Ascending aorta (tissue), 2 donors: ENCODE results near the gene FAM168A. TPM values are rescaled to one million over a fixed set of nuclear protein-coding genes. Genes with fewer than 3 reads are reported as not detected.

Experiments
- DNase-seq, 2 donors: peaks; one replicate each; pipeline ENCODE4 v3.0.0-alpha.2; 2019; ENCODE audit warnings: low spot score in 2 of 2
- H3K27ac ChIP-seq, 2 donors: fragments of 200-600 bp; sonication (generic); one replicate each; pipeline ENCODE4 v1.5.1; 2016 to 2017; ENCODE audit warnings: mild to moderate bottlenecking in 1 of 2
- H3K27me3 ChIP-seq: fragments of 200-600 bp; sonication (generic); one replicate; pipeline ENCODE4 v1.5.1; 2017
- H3K36me3 ChIP-seq, 2 donors: fragments of 200-600 bp; sonication (generic); one replicate each; pipeline ENCODE4 v1.5.1; 2016
- H3K4me1 ChIP-seq, 2 donors: fragments of 200-600 bp; sonication (generic); one replicate each; pipeline ENCODE4 v1.5.1; 2016 to 2017; ENCODE audit warnings: mild to moderate bottlenecking in 1 of 2
- H3K4me3 ChIP-seq, 2 donors: fragments of 200-600 bp; sonication (generic); one replicate each; pipeline ENCODE4 v1.5.1; 2016 to 2017; ENCODE audit warnings: mild to moderate bottlenecking in 1 of 2
- H3K9me3 ChIP-seq, 2 donors: fragments of 200-600 bp; sonication (generic); one replicate each; pipeline ENCODE4 v1.5.1; 2016
- CTCF ChIP-seq, 3 experiments: fragments of 200-600 bp in 2 of 3; fragments of 450-650 bp in 1 of 3; sonication (generic) in 2 of 3; IDR thresholded peaks; one replicate each; pipeline ENCODE4 v1.5.1; 2016 to 2019; ENCODE audit warnings: antibody characterized with exemption in 3 of 3, mild to moderate bottlenecking in 1 of 3, moderate library complexity in 1 of 3
- intact Hi-C: fragments of 100-400 bp; cut with DNase I; formaldehyde crosslinking; loops from one replicate; pipeline ENCODE4 v1.15.1; 2023
- total RNA-seq: library from RNA; depleted of rRNA; stranded (reverse); fragments of >200 nt; gene quantifications from one replicate; pipeline ENCODE4 v1.1.0, GENCODE V29; 2016

Gene FAM168A
- total RNA-seq, 1 donor from 2014 or later: 44.1 TPM

- no peaks in the 10 kb centered on the region for H3K27me3 ChIP-seq
- no peak overlapping the region for H3K4me3 ChIP-seq
- TF ChIP-seq CTCF (IDR thresholded peaks at IDR 0.05): no peak
- intact Hi-C loops: no loop called here
- no peaks in the 10 kb centered on the region for H3K9me3 ChIP-seq
- no peak overlapping the region for H3K27ac ChIP-seq
- DNase-seq: no peak
- peaks cover 0 to 7% of the 10 kb centered on the region in 2 donors for H3K4me1 ChIP-seq
- H3K36me3 ChIP-seq: peaks cover 15 to 30% of the 10 kb centered on the region in 2 donors
These were observed 185.6 kb downstream of the FAM168A start for GRCh38 chr11:73412308-73412707.

- Histone ChIP-seq H3K9me3 (no peaks in the 10 kb centered on the region), H3K36me3 (peaks cover 16 to 41% of the 10 kb centered on the region in 2 donors), H3K27ac (no peak overlapping the region), H3K27me3 (no peaks in the 10 kb centered on the region), H3K4me1 (peaks cover 0 to 7% of the 10 kb centered on the region in 2 donors), H3K4me3 (no peak overlapping the region)
- intact Hi-C loops: no loop called here
- DNase-seq: no peak
- TF ChIP-seq CTCF (IDR thresholded peaks at IDR 0.05): no peak
These were observed 186.9 kb downstream of the FAM168A start for GRCh38 chr11:73411031-73411430.

DNA sequence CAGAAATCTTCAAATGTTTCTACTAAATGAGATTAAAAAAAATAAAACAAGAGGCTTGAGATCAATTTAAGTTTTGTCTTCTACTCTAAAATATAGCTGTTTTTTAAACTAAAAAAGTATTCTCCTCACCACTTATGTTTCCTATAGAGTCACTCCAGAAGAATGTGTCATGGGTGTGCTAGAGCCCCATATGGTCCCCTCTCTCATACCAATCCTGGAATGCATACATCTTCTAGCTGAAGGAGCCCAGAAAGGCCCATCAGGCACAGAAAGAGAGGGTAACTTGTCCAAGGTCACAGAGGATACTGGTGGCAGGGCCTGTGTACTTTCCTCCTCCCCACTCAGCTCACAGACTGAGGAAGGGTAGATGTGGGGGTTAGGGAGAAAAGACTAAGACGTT lies 187.3 kb downstream of the FAM168A start:
- Histone ChIP-seq H3K4me1 (peaks cover 0 to 7% of the 10 kb centered on the region in 2 donors), H3K36me3 (peaks cover 17 to 45% of the 10 kb centered on the region in 2 donors), H3K9me3 (no peaks in the 10 kb centered on the region), H3K4me3 (no peak overlapping the region), H3K27ac (no peak overlapping the region), H3K27me3 (no peaks in the 10 kb centered on the region)
- intact Hi-C loops: no loop called here
- DNase-seq: no peak
- TF ChIP-seq CTCF (IDR thresholded peaks at IDR 0.05): no peak

- DNase-seq: no peak
- Histone ChIP-seq H3K27ac (no peak overlapping the region), H3K36me3 (peaks cover 18 to 47% of the 10 kb centered on the region in 2 donors), H3K9me3 (no peaks in the 10 kb centered on the region), H3K4me1 (no peaks in the 10 kb centered on the region), H3K27me3 (no peaks in the 10 kb centered on the region), H3K4me3 (no peak overlapping the region)
- TF ChIP-seq CTCF (IDR thresholded peaks at IDR 0.05): no peak
- intact Hi-C loops: no loop called here
These were observed 188.5 kb downstream of the FAM168A start for GRCh38 chr11:73409431-73409830.

- H3K27me3 ChIP-seq: no peaks in the 10 kb centered on the region
- intact Hi-C loops: no loop called here
- H3K4me1 ChIP-seq: no peaks in the 10 kb centered on the region
- H3K36me3 ChIP-seq: peaks cover 18 to 47% of the 10 kb centered on the region in 2 donors
- no peak for TF ChIP-seq CTCF (IDR thresholded peaks at IDR 0.05)
- no peak for DNase-seq
- no peaks in the 10 kb centered on the region for H3K9me3 ChIP-seq
- H3K4me3 ChIP-seq: no peak overlapping the region
- H3K27ac ChIP-seq: no peak overlapping the region
These were observed 191.3 kb downstream of the FAM168A start for GRCh38 chr11:73406619-73407018.

DNA sequence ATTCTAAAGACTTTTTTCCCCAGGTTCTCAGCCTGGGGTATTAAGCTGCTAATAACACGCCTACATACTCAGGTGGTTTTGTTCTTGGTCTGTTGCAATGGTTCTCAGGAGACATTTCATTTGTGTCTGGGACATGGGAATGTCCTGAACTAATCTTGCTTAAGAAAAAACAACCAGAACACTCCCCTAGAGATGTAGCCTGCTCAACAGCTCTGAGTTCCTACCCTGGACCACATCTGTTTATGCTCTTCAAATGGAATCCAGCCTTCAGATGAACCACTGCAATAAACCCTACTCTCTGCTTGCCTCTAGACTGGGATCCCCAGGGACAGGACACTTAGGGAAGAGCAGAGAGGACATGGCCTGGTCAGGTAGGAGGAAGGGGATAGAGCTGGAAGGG lies 191.8 kb downstream of the FAM168A start:
- Histone ChIP-seq H3K9me3 (no peaks in the 10 kb centered on the region), H3K36me3 (peaks cover 18 to 44% of the 10 kb centered on the region in 2 donors), H3K27ac (no peak overlapping the region), H3K4me3 (no peak overlapping the region), H3K4me1 (no peaks in the 10 kb centered on the region), H3K27me3 (no peaks in the 10 kb centered on the region)
- TF ChIP-seq CTCF (IDR thresholded peaks at IDR 0.05): no peak
- DNase-seq: no peak
- intact Hi-C loops: no loop called here
